Prostate gland (tissue), 2 donors: ENCODE measurements around the gene DNPH1. TPM values are rescaled to one million over a fixed set of nuclear protein-coding genes. Genes with fewer than 3 reads are reported as not detected.

Experiments
- DNase-seq: peaks from one replicate; pipeline ENCODE4 v3.0.0-alpha.2; 2019; ENCODE audit warnings: low spot score
- H3K27ac ChIP-seq, 2 donors: fragments of 200-600 bp; sonication (generic); 2 replicates each; pipeline ENCODE4 v1.5.1; 2017 to 2019
- H3K27me3 ChIP-seq: fragments of 200-600 bp; sonication (generic); replicated peaks from 2 replicates; pipeline ENCODE4 v1.5.1; 2019; ENCODE audit not compliant: insufficient read depth
- H3K36me3 ChIP-seq, 2 donors: fragments of 200-600 bp; sonication (generic); 1 replicate in 1 of 2; 2 replicates in 1 of 2; pipeline versions ENCODE4 v1.5.1 to v1.8.1; 2017 to 2019
- H3K4me1 ChIP-seq: fragments of 200-600 bp; sonication (generic); replicated peaks from 2 replicates; pipeline ENCODE4 v1.5.1; 2019
- H3K4me3 ChIP-seq, 2 donors: fragments of 200-600 bp; sonication (generic); 2 replicates each; pipeline ENCODE4 v1.5.1; 2017 to 2019
- H3K9me3 ChIP-seq: fragments of 200-600 bp; sonication (generic); 2 replicates; pipeline ENCODE4 v1.5.1; 2017
- CTCF ChIP-seq, 4 experiments: fragments of 200-600 bp in 2 of 4; fragments of 450-650 bp in 2 of 4; sonication (generic) in 2 of 4; IDR thresholded peaks; 1 replicate in 3 of 4; 2 replicates in 1 of 4; pipeline ENCODE4 v1.5.1; 2016 to 2019; ENCODE audit warnings: antibody characterized with exemption in 4 of 4, mild to moderate bottlenecking in 2 of 4, moderate library complexity in 2 of 4
- POLR2A ChIP-seq: fragments of 450-650 bp; IDR thresholded peaks from one replicate; pipeline ENCODE4 v1.6.1; 2016; ENCODE audit warnings: antibody characterized with exemption, mild to moderate bottlenecking
- POLR2AphosphoS5 ChIP-seq: sonication (generic); formaldehyde crosslinking; IDR thresholded peaks from one replicate; pipeline ENCODE4 v1.6.1; 2017; ENCODE audit warnings: antibody characterized with exemption
- WGBS: methylation state at CpG from one replicate; pipeline ENCODE4 v1.1.5; 2018; 5-methylcytosine and 5-hydroxymethylcytosine counted together
- intact Hi-C: fragments of 100-400 bp; cut with DNase I; formaldehyde crosslinking; loops from one replicate; pipeline ENCODE4 v1.14.2; 2022
- total RNA-seq, 2 donors: library from RNA; depleted of rRNA; stranded (reverse); fragments of >200 nt; gene quantifications; one replicate each; pipeline ENCODE4 v1.1.0, GENCODE V29; 2016

DNPH1 gene
- total RNA-seq, 2 donors from 2014 or later = 40.3 to 138 TPM

- WGBS = 73% methylated on average over 5 of the region's 5 CpGs
- Histone ChIP-seq H3K27ac (no peak overlapping the region), H3K4me1 (no peaks in the 10 kb centered on the region), H3K36me3 (no peaks in the 10 kb centered on the region), H3K27me3 (no peaks in the 10 kb centered on the region), H3K9me3 (no peaks in the 10 kb centered on the region), H3K4me3 (no peak overlapping the region)
- intact Hi-C loops = loop anchor here (10.0 kb wide), 1 partner anchor 234 kb away; no protein-coding TSS in a partner anchor
- no peak for TF ChIP-seq POLR2AphosphoS5
- no peak for TF ChIP-seq CTCF (IDR thresholded peaks at IDR 0.05)
- no peak for TF ChIP-seq POLR2A
- DNase-seq = no peak
Measured at GRCh38 chr6:43261198-43261597, 31.9 kb upstream of the DNPH1 start.

GRCh38 chr6:43260791-43261190 is 31.5 kb upstream of the DNPH1 start:
- intact Hi-C loops = loop anchor here (10.0 kb wide), 1 partner anchor 234 kb away; no protein-coding TSS in a partner anchor
- H3K9me3 ChIP-seq = no peaks in the 10 kb centered on the region
- no peak overlapping the region for H3K4me3 ChIP-seq
- no peaks in the 10 kb centered on the region for H3K27me3 ChIP-seq
- H3K27ac ChIP-seq = no peak overlapping the region
- H3K4me1 ChIP-seq = no peaks in the 10 kb centered on the region
- no peak for TF ChIP-seq POLR2A
- TF ChIP-seq CTCF (IDR thresholded peaks at IDR 0.05) = no peak
- TF ChIP-seq POLR2AphosphoS5 = no peak
- no peaks in the 10 kb centered on the region for H3K36me3 ChIP-seq
- WGBS = 83% methylated on average over 4 of the region's 4 CpGs
- no peak for DNase-seq

GRCh38 chr6:43258807-43259686 is 29.8 kb upstream of the DNPH1 start:
- Histone ChIP-seq H3K4me1 (no peaks in the 10 kb centered on the region), H3K27ac (no peak overlapping the region), H3K36me3 (no peaks in the 10 kb centered on the region), H3K9me3 (no peaks in the 10 kb centered on the region), H3K27me3 (no peaks in the 10 kb centered on the region), H3K4me3 (no peak overlapping the region)
- TF ChIP-seq CTCF (IDR thresholded peaks at IDR 0.05) = no peak
- TF ChIP-seq POLR2AphosphoS5 = no peak
- TF ChIP-seq POLR2A = no peak
- DNase-seq = no peak
- 96% methylated on average over 29 of the region's 30 CpGs for WGBS
- intact Hi-C loops = no loop called here

- intact Hi-C loops = no loop called here
- H3K9me3 ChIP-seq = no peaks in the 10 kb centered on the region
- TF ChIP-seq POLR2AphosphoS5 (no peak), POLR2A (no peak), CTCF (IDR thresholded peaks at IDR 0.05) (no peak)
- H3K36me3 ChIP-seq = no peaks in the 10 kb centered on the region
- H3K4me1 ChIP-seq = no peaks in the 10 kb centered on the region
- H3K4me3 ChIP-seq = no peak overlapping the region
- no peaks in the 10 kb centered on the region for H3K27me3 ChIP-seq
- DNase-seq = no peak
- H3K27ac ChIP-seq = no peak overlapping the region
- 63% methylated on average over 4 of the region's 4 CpGs for WGBS
Measured at GRCh38 chr6:43258180-43258579, 28.9 kb upstream of the DNPH1 start.
